ENCODE results near the gene MBOAT7.

The MBOAT7 gene

GRCh38 chr19:54155694-54156093 is 33.7 kb downstream of the MBOAT7 start:
- no peak overlapping the region for H3K4me3 ChIP-seq (replicated peaks in 1 of 2; ENCODE audit: low read depth in 2 of 2, low read length in 2 of 2)
- TF ChIP-seq CTCF (IDR thresholded peaks at IDR 0.05; ENCODE audit: low read depth, low read length): no peak
- DNase-seq (ENCODE audit: low read depth in 2 of 2): no peak

- DNase-seq (ENCODE audit: low read depth in 2 of 2): peak in 1 of 2 donors; percentile 84
These were observed 34.6 kb downstream of the MBOAT7 start for GRCh38 chr19:54154603-54155345.

GRCh38 chr19:54153731-54154326 is 35.6 kb downstream of the MBOAT7 start:
- no peak for DNase-seq (ENCODE audit: low read depth in 2 of 2)
- TF ChIP-seq CTCF (IDR thresholded peaks at IDR 0.05; ENCODE audit: low read depth, low read length): no peak
- H3K4me3 ChIP-seq (replicated peaks in 1 of 2; ENCODE audit: low read depth in 2 of 2, low read length in 2 of 2): no peak overlapping the region

More at GRCh38 chr19:54154603-54155345, 34.6 kb downstream of the MBOAT7 start:
- no peak overlapping the region for H3K4me3 ChIP-seq (replicated peaks in 1 of 2; ENCODE audit: low read depth in 2 of 2, low read length in 2 of 2)
- no peak for TF ChIP-seq CTCF (IDR thresholded peaks at IDR 0.05; ENCODE audit: low read depth, low read length)

- peak in 1 of 2 donors; percentile 41 for DNase-seq (ENCODE audit: low read depth in 2 of 2)
- H3K4me3 ChIP-seq (replicated peaks in 1 of 2; ENCODE audit: low read depth in 2 of 2, low read length in 2 of 2): no peak overlapping the region
- no peak for TF ChIP-seq CTCF (IDR thresholded peaks at IDR 0.05; ENCODE audit: low read depth, low read length)
These were observed 36.4 kb downstream of the MBOAT7 start for GRCh38 chr19:54152878-54153524.

GRCh38 chr19:54152267-54152666 is 37.1 kb downstream of the MBOAT7 start:
- no peak overlapping the region for H3K4me3 ChIP-seq (replicated peaks in 1 of 2; ENCODE audit: low read depth in 2 of 2, low read length in 2 of 2)
- DNase-seq (ENCODE audit: low read depth in 2 of 2): no peak
- no peak for TF ChIP-seq CTCF (IDR thresholded peaks at IDR 0.05; ENCODE audit: low read depth, low read length)

- no peak for DNase-seq (ENCODE audit: low read depth in 2 of 2)
- H3K4me3 ChIP-seq (replicated peaks in 1 of 2; ENCODE audit: low read depth in 2 of 2, low read length in 2 of 2): no peak overlapping the region
- TF ChIP-seq CTCF (IDR thresholded peaks at IDR 0.05; ENCODE audit: low read depth, low read length): no peak
These were observed 37.9 kb downstream of the MBOAT7 start for GRCh38 chr19:54151362-54152035.

All from cardiac fibroblast (primary cell).